AG09309 (cell line): ENCODE data around the gene HPCAL4.

ENCODE experiments used
- DNase-seq: peaks from one replicate; pipeline ENCODE4 v3.0.0-alpha.2; 2010; ENCODE audit warnings: low read depth
- H3K4me3 ChIP-seq: 2 replicates; pipeline ENCODE4 v1.5.1; 2011; ENCODE audit warnings: mild to moderate bottlenecking, low read depth, low read length, moderate library complexity; ENCODE audit not compliant: control insufficient read depth
- CTCF ChIP-seq: IDR thresholded peaks from 2 replicates; pipeline ENCODE4 v1.5.1; 2011; ENCODE audit warnings: mild to moderate bottlenecking, low read depth, low read length, inconsistent platforms; ENCODE audit not compliant: insufficient read depth, control insufficient read depth; ENCODE audit errors: missing control alignments

Gene HPCAL4

GRCh38 chr1:39681999-39682398 lies 9.2 kb downstream of the HPCAL4 start:
- TF ChIP-seq CTCF = no peak

GRCh38 chr1:39681294-39681693 lies 9.9 kb downstream of the HPCAL4 start:
- DNase-seq = no peak
- no peak for TF ChIP-seq CTCF
- H3K4me3 ChIP-seq = no peak overlapping the region

More at GRCh38 chr1:39681999-39682398, 9.2 kb downstream of the HPCAL4 start:
- DNase-seq = no peak
- H3K4me3 ChIP-seq = no peak overlapping the region

GRCh38 chr1:39680751-39681150 lies 10.5 kb downstream of the HPCAL4 start:
- DNase-seq = no peak
- TF ChIP-seq CTCF = no peak
- no peak overlapping the region for H3K4me3 ChIP-seq

DNA sequence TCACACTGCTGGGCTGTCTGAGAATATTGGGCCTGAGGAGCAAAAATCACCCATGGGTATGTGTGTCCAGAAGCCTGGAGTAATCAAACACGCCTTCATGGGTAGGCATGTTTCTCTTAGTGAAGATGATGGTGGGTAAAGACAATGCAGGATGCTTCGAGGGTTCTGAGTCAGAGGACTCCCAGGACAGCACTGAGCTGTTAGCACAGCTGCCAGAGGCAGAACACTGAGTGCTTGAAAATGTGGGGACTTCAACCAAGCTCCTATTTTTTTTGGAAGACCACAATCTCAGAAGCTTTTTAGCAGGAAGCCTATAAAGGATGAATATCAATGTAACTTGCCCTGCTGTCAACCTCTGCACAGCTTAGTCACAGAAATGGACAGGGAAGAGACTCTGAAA lies 11.4 kb downstream of the HPCAL4 start:
- no peak for DNase-seq
- TF ChIP-seq CTCF = no peak
- no peak overlapping the region for H3K4me3 ChIP-seq

DNA sequence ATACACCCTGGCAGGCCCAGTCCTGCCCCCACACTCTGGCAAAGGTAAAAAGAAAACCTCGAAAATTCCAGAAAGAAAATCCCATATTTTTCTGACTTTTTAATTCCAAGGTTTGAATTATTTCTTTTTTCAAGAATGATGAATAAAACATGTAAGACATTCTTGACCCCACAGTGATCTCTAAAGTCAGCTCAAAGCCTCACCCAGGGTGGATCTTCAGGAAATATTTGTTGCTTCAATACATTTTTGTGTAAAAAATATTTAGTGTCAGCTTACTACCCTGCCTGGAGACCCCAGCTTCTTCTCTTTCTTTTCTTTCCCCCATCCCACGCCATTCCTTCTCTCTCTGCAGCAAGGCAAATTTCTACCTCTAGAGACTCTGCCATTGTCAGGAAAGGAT lies 12.3 kb downstream of the HPCAL4 start:
- DNase-seq = no peak
- no peak for TF ChIP-seq CTCF

GRCh38 chr1:39677645-39678044 lies 13.6 kb downstream of the HPCAL4 start:
- no peak for DNase-seq
- H3K4me3 ChIP-seq = no peak overlapping the region
- no peak for TF ChIP-seq CTCF

More for the DNA sequence above, 12.3 kb downstream of the HPCAL4 start:
- no peak overlapping the region for H3K4me3 ChIP-seq
